Kidney (tissue), 14 donors: Measurements from ENCODE around the gene KDF1. TPM values are rescaled to one million over a fixed set of nuclear protein-coding genes. Genes with fewer than 3 reads are reported as not detected.

ENCODE experiments used
- DNase-seq, 5 donors: peaks; one replicate each; pipeline ENCODE4 v3.0.0-alpha.2; 2013 to 2020
- FAIRE-seq: peaks from 2 replicates; lab custom pipeline; 2012; peaks lifted over from hg19 to GRCh38; lab: Jason Lieb, UNC
- H3K27ac ChIP-seq, 2 donors: one replicate each; pipeline ENCODE4 v1.7.0; 2013; ENCODE audit warnings: low read depth in 2 of 2, low read length in 2 of 2, inconsistent platforms in 1 of 2
- H3K27me3 ChIP-seq: one replicate; pipeline ENCODE4 v1.7.1; 2013; ENCODE audit warnings: low read length, inconsistent platforms; ENCODE audit not compliant: control insufficient read depth, insufficient read depth
- H3K36me3 ChIP-seq, 3 donors: one replicate each; pipeline versions ENCODE4 v1.7.0 to v1.7.1; 2013; ENCODE audit warnings: low read length in 3 of 3, control low read depth in 1 of 3, inconsistent platforms in 1 of 3; ENCODE audit not compliant: insufficient read depth in 3 of 3, control insufficient read depth in 2 of 3
- H3K4me1 ChIP-seq, 3 donors: one replicate each; pipeline versions ENCODE4 v1.7.0 to v1.7.1; 2013; ENCODE audit warnings: low read length in 3 of 3, inconsistent platforms in 1 of 3, low read depth in 1 of 3; ENCODE audit not compliant: control insufficient read depth in 2 of 3, insufficient read depth in 2 of 3
- H3K4me3 ChIP-seq, 3 donors: one replicate each; pipeline versions ENCODE4 v1.7.0 to v1.8.1; 2013; ENCODE audit warnings: low read length in 3 of 3, control low read depth in 1 of 3, inconsistent platforms in 1 of 3
- H3K9ac ChIP-seq, 3 donors: one replicate each; pipeline versions ENCODE4 v1.7.0 to v1.7.1; 2013; ENCODE audit warnings: low read length in 3 of 3, control low read depth in 1 of 3, inconsistent platforms in 1 of 3
- H3K9me3 ChIP-seq, 3 donors: one replicate each; pipeline versions ENCODE4 v1.7.0 to v1.7.1; 2013; ENCODE audit warnings: low read length in 3 of 3, control low read depth in 1 of 3, inconsistent platforms in 1 of 3; ENCODE audit not compliant: control insufficient read depth in 2 of 3, insufficient read depth in 1 of 3
- CTCF ChIP-seq: IDR thresholded peaks from 3 replicates; pipeline ENCODE4 v1.5.1; 2012; ENCODE audit warnings: mild to moderate bottlenecking, moderate library complexity, borderline replicate concordance; ENCODE audit not compliant: insufficient read depth; ENCODE audit errors: extremely low read depth
- intact Hi-C: fragments of 100-400 bp; cut with DNase I; formaldehyde crosslinking; loops from one replicate; pipeline ENCODE4 v1.11.1; 2022
- polyA plus RNA-seq: library from polyadenylated mRNA; stranded (reverse); fragments of 350-450 nt; fragmentation: Illumina TruSeq; extraction: RNeasy Lipid Tissue Mini Kit (QIAGEN cat#74804); gene quantifications from one replicate; pipeline ENCODE4 v1.2.3, GENCODE V29; 2014; ENCODE audit warnings: low read depth, low replicate concordance; ENCODE audit not compliant: insufficient read depth
- total RNA-seq: library from RNA; stranded (reverse); fragmentation: NEBNext Ultra II Directional; extraction: Animal tissue kit (Norgen Biotek cat#: 25700); gene quantifications from one replicate; pipeline ENCODE4 v1.2.1, GENCODE V29; 2021
- donor health status: control.
- donor health status: control.
- donor health status: control.
- donor health status: control.
- donor health status: control.
- donor health status: DM: yes; HTN: yes; CAD: no.
- donor health status: Normal renal cell carcinoma (clear cell type).

Gene KDF1
- total and polyA plus RNA-seq, 2 donors from 2014 or later = 14.1 to 19.3 TPM

DNA sequence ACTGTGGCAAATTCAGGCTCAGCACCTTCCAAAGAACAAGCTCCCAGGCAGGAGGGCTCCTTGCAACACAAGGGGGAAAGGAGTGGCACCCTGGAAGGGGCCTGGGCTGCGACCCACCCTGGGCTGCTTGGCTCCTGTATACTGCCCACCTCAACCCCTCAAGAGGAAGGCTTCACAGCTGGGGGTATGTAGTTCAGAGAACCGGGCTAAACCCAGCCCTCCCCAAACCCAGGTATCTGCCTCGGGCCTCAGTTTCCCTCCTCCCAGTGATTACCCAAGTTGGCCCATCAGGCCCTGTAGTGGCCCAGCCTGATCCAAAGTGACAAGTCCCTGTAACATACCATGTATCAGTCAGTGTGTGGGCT is 44.9 kb upstream of the KDF1 start:
- peaks cover 3 to 34% (median 10%) of the 10 kb centered on the region in 3 donors for H3K4me1 ChIP-seq
- H3K4me3 ChIP-seq = no peak overlapping the region
- no peak for FAIRE-seq
- H3K9me3 ChIP-seq = no peaks in the 10 kb centered on the region
- H3K27ac ChIP-seq = peak overlapping the region in 1 of 2 donors; percentile 61
- TF ChIP-seq CTCF = no peak
- H3K9ac ChIP-seq = no peak overlapping the region
- intact Hi-C loops = no loop called here
- H3K27me3 ChIP-seq = no peaks in the 10 kb centered on the region
- DNase-seq = no peak
- H3K36me3 ChIP-seq = no peaks in the 10 kb centered on the region

DNA sequence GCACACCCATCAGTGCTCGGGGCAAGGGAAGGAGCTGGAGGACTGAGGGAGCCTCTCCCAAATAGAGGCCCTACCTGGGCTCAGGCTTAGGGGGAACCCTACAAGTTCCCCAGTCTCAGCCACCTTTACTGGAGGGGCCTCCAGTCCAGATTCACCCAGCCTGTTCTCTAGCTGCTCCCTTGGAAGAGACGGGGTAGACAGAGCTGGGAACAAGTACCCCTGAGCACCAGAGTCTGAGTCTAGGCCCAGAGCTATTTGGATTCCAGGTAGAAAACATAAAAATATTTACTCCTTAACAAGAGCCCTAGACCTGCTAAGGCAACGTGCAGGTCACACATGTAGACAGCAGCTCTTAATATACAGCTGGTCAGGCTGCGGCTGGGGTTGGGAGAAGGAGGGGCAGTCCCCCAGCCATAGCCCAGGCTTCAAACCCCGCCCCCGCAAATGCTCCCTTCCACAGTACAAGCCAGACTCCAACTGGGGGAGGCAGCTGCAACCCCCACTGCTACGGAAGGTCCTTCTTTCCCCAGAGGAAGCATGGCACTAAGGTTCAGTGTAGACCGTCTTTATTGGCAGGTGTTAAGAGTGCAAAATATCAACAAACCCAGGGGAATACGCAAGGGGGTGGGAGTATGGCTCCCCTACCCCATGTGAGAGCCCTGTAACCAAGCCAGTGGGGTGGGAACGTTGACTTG is 44.4 kb upstream of the KDF1 start:
- Histone ChIP-seq H3K27me3 (no peaks in the 10 kb centered on the region), H3K36me3 (no peaks in the 10 kb centered on the region), H3K27ac (peak overlapping the region; percentile 33 to 61), H3K4me3 (no peak overlapping the region), H3K4me1 (peaks cover 3 to 32% (median 10%) of the 10 kb centered on the region in 3 donors), H3K9ac (peak overlapping the region in 2 of 3 donors; percentile 3 to 39), H3K9me3 (no peaks in the 10 kb centered on the region)
- FAIRE-seq (no peak), DNase-seq (peak in 4 of 5 donors; percentile 79 to 90 (median 86))
- TF ChIP-seq CTCF = no peak
- intact Hi-C loops = no loop called here

DNA sequence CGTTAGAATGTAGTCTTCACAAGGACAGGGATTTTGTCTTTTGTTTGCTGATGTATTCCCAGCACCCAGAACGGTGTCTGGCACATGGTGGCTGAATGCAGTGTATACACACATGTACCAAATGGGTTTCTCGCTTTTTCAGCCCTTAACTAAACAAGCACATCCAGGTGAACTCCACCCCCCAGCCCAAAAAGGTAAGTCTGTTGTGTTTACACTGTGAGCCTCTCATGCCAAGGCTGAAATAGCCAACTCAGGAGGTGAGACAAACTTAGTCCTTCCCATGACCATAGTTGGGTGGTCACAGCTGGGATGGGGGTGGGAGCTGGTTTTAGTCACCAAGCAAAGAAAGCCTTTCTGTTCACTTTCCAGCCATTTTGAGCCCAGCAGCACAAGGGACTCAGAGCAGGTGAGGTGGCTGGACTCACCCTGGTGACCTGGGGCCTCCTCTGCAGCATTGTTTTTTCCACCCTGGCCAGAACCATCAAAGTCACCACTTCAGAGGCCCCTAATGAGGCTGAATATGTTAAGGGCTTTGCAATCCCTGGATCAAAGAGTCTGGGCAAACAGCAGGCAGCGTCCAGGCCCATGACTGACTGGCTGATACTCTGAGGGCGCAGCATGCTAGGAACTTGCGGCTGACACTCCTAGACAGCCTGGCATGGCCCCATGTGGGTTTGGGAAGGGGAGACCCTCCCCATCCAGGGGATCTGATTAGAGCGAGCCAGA is 43.6 kb upstream of the KDF1 start:
- TF ChIP-seq CTCF = no peak
- DNase-seq = no peak
- Histone ChIP-seq H3K4me3 (no peak overlapping the region), H3K36me3 (no peaks in the 10 kb centered on the region), H3K27ac (peak overlapping the region; percentile 0 to 33), H3K27me3 (no peaks in the 10 kb centered on the region), H3K9me3 (no peaks in the 10 kb centered on the region), H3K9ac (peak overlapping the region in 2 of 3 donors; percentile 8 to 39), H3K4me1 (peaks cover 3 to 29% (median 10%) of the 10 kb centered on the region in 3 donors)
- intact Hi-C loops = no loop called here
- FAIRE-seq = no peak
